Muscle layer of duodenum (tissue), 2 donors: ENCODE measurements around the gene BCCIP.

Experiments used
- H3K27ac ChIP-seq: one replicate; pipeline ENCODE4 v1.7.0; 2013; ENCODE audit warnings: mild to moderate bottlenecking, low read length
- H3K27me3 ChIP-seq: one replicate; pipeline ENCODE4 v1.7.0; 2013; ENCODE audit warnings: low read depth, mild to moderate bottlenecking, control low read depth, low read length
- H3K36me3 ChIP-seq, 2 donors: one replicate each; pipeline ENCODE4 v1.7.0; 2013; ENCODE audit warnings: low read length in 2 of 2, control low read depth in 1 of 2, mild to moderate bottlenecking in 1 of 2; ENCODE audit not compliant: insufficient read depth in 2 of 2, control insufficient read depth in 1 of 2
- H3K4me1 ChIP-seq, 2 donors: one replicate each; pipeline ENCODE4 v1.7.0; 2013; ENCODE audit warnings: low read length in 2 of 2, mild to moderate bottlenecking in 2 of 2, control low read depth in 1 of 2, moderate library complexity in 1 of 2; ENCODE audit not compliant: insufficient read depth in 2 of 2, control insufficient read depth in 1 of 2
- H3K4me3 ChIP-seq, 2 donors: one replicate each; pipeline ENCODE4 v1.7.0; 2013; ENCODE audit warnings: low read length in 2 of 2, low read depth in 1 of 2, mild to moderate bottlenecking in 1 of 2
- H3K9me3 ChIP-seq, 2 donors: one replicate each; pipeline ENCODE4 v1.7.0; 2013; ENCODE audit warnings: low read length in 2 of 2, control low read depth in 1 of 2, mild to moderate bottlenecking in 1 of 2; ENCODE audit not compliant: control insufficient read depth in 1 of 2
- donor health status: healthy.

BCCIP gene

DNA sequence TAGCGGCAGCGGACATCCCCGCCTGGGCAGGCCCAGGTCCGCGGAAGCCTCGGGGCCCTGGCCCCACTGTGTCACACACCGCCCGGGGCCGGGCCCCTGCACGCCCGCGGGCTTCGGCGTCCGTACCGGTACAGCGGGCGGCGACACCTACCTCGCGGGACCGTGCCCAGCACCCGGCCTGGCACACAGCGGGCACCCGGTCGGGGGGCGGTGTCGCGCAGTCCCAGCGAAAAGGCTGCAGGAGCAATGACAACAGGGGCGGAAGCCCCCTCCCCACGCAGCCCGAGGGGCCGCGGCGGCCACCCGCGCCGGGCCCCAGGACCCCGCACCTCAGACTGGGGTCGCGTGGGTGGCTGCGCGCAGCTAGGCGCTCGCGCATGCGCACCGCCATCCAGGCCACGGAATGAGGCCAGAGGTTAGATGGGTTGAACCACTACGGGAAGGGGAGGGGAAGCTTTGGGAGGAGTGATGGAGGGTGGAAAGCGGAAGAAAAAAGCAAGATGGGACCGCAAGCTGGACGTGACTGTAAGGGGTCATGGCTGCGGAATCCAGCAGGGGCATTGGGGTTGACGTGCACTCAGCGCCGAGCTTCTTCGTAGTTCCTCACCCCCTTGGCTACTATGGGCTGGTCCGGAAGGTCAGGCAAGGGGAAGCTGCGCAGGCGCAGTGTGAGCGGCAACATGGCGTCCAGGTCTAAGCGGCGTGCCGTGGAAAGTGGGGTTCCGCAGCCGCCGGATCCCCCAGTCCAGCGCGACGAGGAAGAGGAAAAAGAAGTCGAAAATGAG, at the start of gene BCCIP, which contains the start of gene UROS:
BCCIP (plus strand) TSS at position 669 of the 785 bp plus-strand sequence; CDS start at position 681, 12 bp downstream.
UROS (minus strand) TSS at position 381 of the 785 bp plus-strand sequence. CDS start 6,759 bp downstream, outside the sequence.
- H3K36me3 ChIP-seq = peaks cover 13 to 15% of the 10 kb centered on the region in 2 donors
- H3K27ac ChIP-seq = peak within 1 kb of the TSS; percentile 96
- no peaks in the 10 kb centered on the region for H3K27me3 ChIP-seq
- peaks cover 25 to 35% of the 10 kb centered on the region in 2 donors for H3K4me1 ChIP-seq
- H3K9me3 ChIP-seq = no peaks in the 10 kb centered on the region
- H3K4me3 ChIP-seq = peak within 1 kb of the TSS; percentile 100

DNA sequence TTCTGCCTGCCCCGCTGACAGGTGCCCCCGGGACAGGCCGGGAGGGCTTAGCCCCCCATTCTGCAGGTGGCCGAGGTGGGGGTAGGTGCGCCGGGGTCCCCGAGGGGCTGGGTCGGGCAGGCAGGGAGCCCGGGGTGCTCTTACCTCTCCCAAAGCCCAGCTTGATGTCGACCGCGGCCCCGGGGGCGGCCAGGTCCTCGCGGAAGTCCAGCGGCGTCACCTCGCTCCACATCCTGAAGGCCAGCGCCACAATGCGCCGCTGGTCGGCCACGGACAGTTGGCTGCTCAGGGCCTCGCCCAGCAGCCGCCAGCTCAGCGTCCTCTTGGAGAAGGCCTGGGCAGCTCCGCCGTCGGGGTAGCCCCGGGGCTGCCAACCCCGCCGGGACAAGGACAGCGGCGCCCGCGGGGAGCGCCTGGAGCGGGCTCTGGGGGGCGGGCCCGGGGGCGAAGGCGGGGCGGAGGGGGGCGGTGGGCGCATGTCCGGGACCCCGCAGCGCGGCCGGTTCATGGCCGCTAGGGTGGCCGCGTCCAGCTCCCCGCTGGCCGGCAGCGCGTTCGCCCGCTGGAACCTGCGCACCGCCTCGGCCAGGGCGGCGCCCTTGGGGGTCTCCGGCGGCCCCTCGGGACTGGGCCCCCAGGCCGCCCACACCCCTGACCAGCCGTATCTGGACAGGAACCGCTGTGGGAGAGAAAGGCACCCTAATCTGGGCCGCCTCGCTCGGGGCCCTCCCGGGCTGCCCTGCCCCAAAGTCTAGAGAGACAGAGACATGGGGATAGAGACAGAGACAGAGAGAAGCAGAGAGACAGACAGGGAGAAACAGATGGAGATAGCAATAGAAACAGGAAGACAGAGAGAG, 49.4 kb upstream of the BCCIP start:
- H3K27ac ChIP-seq = no peak overlapping the region
- peaks cover 1 to 7% of the 10 kb centered on the region in 2 donors for H3K4me1 ChIP-seq
- no peaks in the 10 kb centered on the region for H3K9me3 ChIP-seq
- H3K36me3 ChIP-seq = no peaks in the 10 kb centered on the region
- no peaks in the 10 kb centered on the region for H3K27me3 ChIP-seq
- H3K4me3 ChIP-seq = peak overlapping the region in 1 of 2 donors; percentile 25

DNA sequence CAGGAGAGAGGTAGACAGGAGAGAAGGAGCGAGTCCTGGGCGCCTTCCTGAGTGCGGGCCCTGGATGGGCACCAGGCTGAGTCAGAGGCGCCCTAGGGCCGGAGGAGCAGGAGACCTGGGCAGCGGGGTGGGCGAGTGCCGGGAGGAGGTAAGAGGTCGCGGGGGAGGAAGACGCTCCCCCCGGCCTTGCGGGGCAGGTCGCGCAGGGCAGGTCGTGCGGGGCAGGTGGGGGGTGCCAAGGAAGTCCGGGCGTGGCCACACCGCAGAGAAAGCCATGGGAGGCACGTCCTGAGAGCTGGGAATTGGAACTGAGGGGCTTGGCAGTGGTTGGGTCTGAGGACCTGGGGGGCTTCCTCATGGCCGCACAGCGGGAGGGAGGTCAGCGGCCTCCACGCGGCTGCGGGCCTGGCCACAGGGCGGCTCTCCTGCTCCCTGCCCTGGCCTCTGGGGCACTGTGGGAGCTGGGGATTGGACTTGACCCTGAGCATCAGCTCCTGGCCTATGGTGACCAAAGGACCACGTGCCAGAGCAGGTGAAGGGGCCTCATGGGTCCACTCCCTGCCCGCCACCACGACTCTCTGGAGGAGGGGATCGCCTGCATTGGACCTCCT, 48.7 kb upstream of the BCCIP start:
- Histone ChIP-seq H3K4me3 (no peak overlapping the region), H3K27ac (no peak overlapping the region), H3K9me3 (no peaks in the 10 kb centered on the region), H3K4me1 (no peaks in the 10 kb centered on the region), H3K36me3 (no peaks in the 10 kb centered on the region), H3K27me3 (no peaks in the 10 kb centered on the region)

DNA sequence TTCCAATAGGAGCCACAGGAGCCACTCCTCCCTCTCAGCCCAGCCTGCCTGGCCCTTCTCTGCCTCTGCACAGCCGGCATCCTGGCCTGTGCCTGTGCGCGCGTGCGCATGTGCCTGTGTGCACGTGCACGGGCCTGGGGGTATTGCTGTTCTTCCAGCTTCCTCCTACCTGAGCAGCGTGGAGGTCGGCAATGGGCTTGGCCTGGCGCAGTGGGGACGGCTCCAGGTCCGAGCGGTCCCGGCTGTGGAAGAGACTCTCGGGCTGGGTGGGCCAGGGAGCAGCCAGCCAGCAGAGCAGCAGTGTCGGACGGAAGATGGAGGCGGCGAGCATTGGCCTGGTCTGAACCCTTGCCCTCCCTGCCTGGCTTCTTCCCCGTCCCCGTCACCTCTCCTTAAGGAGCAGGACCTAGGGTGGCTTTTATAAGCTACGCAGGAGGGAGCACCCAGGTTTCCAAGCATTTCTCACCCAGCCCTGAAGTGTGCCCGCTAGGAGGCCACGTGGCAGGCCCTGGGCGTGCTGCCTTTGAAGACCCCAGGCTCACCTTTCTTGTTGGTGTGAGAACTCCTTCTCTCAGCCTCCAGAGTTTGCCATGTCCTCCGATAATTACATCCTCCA, 47.7 kb upstream of the BCCIP start, which contains the start of gene MMP21:
MMP21 (minus strand) TSS at position 331 of the 616 bp plus-strand sequence; CDS start at position 331, 0 bp downstream.
- Histone ChIP-seq H3K27ac (no peak within 1 kb of the TSS), H3K4me1 (no peaks in the 10 kb centered on the region), H3K4me3 (no peak within 1 kb of the TSS), H3K36me3 (no peaks in the 10 kb centered on the region), H3K9me3 (no peaks in the 10 kb centered on the region), H3K27me3 (no peaks in the 10 kb centered on the region)

DNA sequence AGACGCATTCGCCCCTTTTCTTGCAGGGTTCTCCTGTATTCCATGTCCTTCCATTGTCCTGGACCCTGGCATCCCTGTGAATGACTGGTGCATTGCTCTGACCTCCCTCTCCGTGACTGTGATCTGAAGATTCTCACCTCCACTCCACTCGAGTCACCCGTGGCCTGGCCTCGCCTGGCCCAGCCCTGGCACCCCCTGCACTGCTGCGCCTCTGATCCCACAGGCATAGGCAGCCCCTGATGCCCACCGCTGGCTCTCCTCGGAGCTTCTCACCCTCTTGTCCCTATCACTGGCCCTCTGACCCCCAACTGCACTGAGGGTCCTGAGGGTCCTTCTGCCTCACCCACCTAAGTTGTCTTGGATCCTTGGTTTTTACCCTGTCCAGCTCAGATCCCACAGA, 45.5 kb upstream of the BCCIP start:
- Histone ChIP-seq H3K27me3 (no peaks in the 10 kb centered on the region), H3K4me1 (no peaks in the 10 kb centered on the region), H3K36me3 (no peaks in the 10 kb centered on the region), H3K4me3 (no peak overlapping the region), H3K27ac (no peak overlapping the region), H3K9me3 (no peaks in the 10 kb centered on the region)

DNA sequence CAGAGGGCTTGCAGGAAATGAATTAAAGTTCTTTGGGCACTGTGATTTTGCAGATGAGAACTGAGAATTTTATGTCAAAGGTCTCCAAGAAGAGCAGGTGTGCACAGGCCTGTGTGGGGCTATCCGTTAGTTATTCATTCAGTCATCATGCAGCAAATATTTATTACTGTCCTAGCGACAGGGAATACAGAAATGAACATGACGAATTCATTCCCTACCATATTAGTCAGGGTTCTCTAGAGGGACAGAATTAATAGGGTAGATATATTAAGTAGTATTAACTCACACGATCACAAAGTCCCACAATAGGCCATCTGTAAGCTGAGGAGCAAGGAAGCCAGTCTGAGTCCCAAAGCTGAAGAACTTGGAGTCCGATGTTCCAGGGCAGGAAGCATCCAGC, 44.8 kb upstream of the BCCIP start:
- Histone ChIP-seq H3K9me3 (no peaks in the 10 kb centered on the region), H3K4me1 (no peaks in the 10 kb centered on the region), H3K27me3 (no peaks in the 10 kb centered on the region), H3K4me3 (no peak overlapping the region), H3K36me3 (no peaks in the 10 kb centered on the region), H3K27ac (no peak overlapping the region)

DNA sequence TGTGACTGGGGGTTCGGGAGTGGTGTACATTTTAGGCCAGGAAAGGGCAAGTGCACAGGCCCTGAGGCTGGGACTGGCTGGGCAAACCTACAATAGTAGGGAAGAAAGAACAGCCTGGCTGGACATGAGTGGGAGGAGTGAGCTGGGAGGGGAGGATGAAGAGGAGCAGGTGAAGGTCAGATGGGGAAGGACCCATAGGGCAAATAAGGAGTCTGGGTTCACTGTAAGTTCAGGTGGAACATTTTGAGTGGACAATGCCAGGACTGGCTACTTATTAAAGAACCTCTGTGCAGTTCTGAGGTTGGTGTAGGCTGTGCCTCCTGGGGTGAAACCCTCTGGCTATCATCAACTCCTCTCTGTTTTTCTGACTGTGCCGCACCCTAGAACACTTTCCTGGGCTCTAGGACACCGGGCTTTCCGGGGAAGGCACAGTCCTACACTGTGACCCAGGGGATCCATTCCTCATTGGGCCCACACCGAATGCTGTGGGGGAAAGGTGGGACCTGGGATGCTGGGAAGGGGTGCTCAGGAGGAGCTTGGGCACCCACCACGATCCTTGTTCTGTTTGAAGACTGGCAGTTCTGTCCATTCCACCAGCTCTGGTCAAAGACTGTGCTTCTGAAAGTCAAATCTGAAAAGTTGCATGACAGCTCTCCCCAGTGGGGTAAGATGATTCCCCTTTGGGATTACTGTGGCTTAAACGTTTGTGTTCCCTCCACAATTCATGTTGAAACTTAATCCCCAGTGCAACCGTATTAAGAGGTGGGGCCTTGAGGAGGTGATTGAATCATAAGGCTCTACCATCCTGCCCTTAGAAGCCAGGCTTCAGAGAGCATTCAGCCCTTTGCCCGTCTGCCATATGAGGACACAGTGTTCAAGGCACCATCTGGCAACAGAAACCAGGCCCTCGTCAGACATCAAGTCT, 43.7 kb upstream of the BCCIP start:
- H3K27ac ChIP-seq = no peak overlapping the region
- H3K27me3 ChIP-seq = no peaks in the 10 kb centered on the region
- H3K9me3 ChIP-seq = no peaks in the 10 kb centered on the region
- no peaks in the 10 kb centered on the region for H3K4me1 ChIP-seq
- no peak overlapping the region for H3K4me3 ChIP-seq
- H3K36me3 ChIP-seq = no peaks in the 10 kb centered on the region

DNA sequence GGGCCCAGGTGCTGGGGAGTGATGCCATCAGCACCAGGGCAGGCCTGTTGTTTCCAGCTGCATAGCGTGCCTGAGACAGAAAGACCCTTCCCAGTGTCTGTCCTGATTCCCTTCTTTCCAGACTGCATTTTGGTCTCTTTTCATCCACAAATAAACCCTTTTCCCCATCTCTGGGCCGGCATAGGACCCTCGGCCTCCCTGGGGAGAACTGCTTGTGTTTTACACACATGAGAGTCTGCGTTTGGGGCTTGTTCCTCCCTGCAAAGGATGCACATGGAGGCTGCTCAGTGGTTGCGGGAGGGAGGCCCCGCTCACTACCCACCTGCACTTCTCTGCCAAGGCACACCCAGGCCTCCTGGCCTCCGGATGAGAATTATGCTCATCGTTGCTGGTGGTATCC, 42.0 kb upstream of the BCCIP start:
- no peaks in the 10 kb centered on the region for H3K4me1 ChIP-seq
- H3K27me3 ChIP-seq = no peaks in the 10 kb centered on the region
- no peak overlapping the region for H3K27ac ChIP-seq
- H3K9me3 ChIP-seq = no peaks in the 10 kb centered on the region
- H3K4me3 ChIP-seq = no peak overlapping the region
- no peaks in the 10 kb centered on the region for H3K36me3 ChIP-seq

DNA sequence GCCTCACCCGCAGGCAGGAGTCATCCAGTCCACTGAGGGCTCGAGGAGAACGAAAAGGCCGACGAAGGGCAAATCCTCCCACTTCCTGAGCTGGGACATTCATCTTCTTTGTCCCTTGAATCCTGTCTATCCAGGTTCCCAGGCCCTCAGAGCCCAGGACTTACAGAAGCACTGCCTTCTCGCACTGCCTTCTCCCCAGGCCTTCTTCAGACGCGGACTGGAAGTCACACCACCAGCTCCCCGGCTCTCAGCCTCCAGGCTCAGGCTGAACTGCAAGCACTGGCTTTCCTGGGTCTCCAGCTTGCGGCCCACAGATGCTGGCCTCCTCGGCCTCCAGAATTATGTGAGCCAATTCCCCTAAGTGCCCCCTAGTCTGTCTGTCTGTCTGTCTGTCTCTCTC, 41.3 kb upstream of the BCCIP start:
- no peaks in the 10 kb centered on the region for H3K9me3 ChIP-seq
- no peak overlapping the region for H3K27ac ChIP-seq
- no peaks in the 10 kb centered on the region for H3K36me3 ChIP-seq
- no peaks in the 10 kb centered on the region for H3K4me1 ChIP-seq
- no peak overlapping the region for H3K4me3 ChIP-seq
- H3K27me3 ChIP-seq = no peaks in the 10 kb centered on the region

DNA sequence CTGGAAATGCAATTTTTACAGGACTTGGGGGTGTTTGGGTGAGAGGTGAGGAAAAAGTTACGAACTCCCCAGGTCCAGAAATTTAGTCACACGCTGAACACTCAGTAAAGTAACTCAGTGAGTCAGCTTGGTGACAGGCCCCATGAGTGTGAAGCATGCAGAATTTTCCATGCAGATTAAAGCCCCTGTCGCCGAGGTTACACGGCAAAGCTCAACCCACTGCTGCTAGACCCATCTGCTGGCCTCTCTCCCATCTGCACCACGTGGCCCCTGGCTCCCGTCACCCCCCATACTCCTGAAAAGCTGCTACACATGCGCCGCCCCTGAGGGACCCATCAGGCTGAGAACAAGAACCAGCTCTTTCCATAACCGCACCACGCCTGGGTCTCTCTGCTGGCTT, 40.7 kb upstream of the BCCIP start:
- Histone ChIP-seq H3K4me3 (no peak overlapping the region), H3K4me1 (no peaks in the 10 kb centered on the region), H3K36me3 (no peaks in the 10 kb centered on the region), H3K27me3 (no peaks in the 10 kb centered on the region), H3K9me3 (no peaks in the 10 kb centered on the region), H3K27ac (no peak overlapping the region)
